CD4-positive, alpha-beta T cell treated with Interleukin-17A for 1 hour (primary cell): ENCODE results near the gene TLK2.
"Not testable (repeated sequence)": the region's sequence is repeated elsewhere in the genome, so short reads cannot be mapped to it uniquely, and the experiment has no call there.

Experiments used
- DNase-seq: peaks from one replicate; pipeline ENCODE4 v3.0.0-alpha.2; 2020

The TLK2 gene

DNA sequence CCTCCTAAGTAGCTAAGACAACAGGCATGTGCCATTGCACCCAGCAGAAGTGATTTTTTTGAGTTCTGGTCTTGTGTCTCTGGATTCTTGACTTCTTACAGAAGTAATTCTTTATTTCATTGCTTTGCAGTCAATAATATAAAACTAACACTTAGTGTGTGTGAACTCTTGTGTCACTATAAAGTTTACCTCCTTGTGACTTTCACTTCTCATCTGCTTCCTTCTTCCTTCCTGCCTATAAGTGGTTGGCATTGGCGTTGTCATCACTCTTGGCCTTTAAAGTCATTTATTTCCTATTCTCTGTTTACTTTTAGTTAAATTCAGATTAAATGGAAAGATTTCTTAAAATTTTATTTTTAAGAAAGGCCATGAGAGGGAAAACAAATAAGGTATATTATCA is 12.4 kb downstream of the TLK2 start:
- DNase-seq = not testable (repeated sequence)

DNA sequence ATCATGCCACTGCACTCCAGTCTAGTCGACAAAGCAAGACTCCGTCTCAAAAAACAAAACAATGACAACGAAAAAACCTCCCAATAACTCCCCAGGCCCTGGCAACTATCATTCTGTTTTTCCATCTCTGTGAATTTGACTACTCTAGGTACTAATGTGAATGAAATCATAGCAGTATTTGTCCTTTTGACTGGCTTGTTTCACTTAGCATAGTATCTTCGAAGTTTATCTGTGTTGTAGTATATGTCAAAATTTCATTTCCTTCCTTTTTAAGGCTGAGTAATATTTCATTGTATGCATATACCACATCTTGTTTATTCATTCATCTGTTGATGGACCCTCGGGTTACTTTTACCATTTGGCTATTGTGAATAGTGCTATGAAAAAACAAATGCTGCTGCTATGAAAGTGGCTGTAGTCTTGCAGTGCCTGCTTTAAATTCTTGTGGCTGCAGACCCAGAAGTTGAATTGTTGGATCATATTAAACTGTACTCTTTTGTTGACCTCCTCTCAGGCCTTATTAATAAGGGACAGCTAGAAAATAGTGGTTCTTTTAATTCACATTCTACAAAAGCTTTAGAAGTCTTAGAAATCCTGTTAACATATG is 14.5 kb downstream of the TLK2 start:
- not testable (repeated sequence) for DNase-seq

DNA sequence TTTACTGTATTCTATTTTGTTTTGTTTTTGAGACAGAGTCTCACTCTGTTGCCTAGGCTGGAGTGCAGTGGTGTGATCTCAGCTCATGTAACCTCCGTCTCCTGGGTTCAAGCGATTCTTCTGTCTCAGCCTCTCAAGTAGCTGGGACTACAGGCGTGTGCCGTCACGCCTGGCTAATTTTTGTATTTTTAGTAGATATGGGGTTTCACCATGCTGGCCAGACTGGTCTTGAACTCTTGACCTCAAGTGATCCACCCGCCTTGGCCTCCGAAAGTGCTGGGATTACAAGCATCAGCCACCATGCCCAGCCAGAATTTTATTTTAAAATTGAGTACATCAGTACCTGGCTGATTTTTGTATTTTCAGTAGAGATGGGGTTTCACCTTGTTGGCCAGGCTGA is 15.4 kb downstream of the TLK2 start:
- DNase-seq = not testable (repeated sequence)

DNA sequence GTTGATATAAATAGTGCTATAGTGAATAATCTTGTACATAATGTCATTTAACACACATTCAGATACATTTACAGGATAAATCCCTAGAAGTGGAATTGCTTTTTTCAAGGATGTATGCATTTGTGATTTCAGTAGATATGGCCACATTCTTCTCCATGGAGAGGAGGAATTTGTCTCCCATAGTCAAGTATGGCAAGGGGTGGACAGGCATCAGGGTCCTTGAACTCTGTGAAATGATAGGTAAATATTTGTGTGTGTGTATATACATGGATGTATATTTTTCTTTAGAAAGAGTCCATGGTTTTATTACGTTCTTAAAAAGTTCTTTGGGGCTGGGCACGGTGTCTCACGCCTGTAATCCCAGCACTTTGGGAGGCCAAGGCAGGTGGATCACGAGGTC is 17.7 kb downstream of the TLK2 start:
- not testable (repeated sequence) for DNase-seq

DNA sequence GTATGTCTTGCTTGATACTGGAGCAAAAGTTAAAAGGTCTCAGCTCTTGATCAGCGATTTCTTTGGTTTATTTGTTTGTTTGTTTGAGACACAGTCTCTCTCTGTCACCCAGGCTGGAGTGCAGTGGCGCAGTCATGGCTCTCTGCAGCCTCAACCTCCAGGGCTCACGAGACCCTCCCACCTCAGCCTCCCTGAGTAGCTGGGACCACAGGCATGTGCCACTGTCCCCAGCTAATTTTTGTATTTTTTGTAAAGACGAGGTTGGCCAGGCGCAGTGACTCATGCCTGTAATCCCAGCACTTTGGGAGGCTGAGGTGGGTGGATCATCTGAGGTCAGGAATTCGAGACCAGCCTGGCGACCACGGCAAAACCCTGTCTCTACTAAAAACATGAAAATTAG is 20.2 kb downstream of the TLK2 start:
- not testable (repeated sequence) for DNase-seq

DNA sequence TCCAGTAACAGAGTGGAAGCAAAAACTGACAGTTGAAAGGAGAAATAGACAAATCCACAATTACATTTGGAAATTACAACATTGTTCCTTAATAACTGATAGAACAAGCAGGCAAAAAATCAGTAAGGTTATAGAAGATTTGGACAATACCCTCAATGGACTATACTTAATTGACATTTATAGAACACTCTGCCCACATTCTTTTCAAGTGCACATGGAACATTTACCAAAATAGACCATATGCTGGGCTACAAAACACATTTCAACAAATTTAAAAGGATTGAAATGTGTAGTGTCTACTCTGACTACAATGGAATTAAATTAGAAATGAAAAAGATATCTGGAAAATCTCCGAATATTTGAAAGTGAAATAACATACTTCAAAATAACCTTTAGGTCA is 21.8 kb downstream of the TLK2 start:
- DNase-seq = not testable (repeated sequence)

DNA sequence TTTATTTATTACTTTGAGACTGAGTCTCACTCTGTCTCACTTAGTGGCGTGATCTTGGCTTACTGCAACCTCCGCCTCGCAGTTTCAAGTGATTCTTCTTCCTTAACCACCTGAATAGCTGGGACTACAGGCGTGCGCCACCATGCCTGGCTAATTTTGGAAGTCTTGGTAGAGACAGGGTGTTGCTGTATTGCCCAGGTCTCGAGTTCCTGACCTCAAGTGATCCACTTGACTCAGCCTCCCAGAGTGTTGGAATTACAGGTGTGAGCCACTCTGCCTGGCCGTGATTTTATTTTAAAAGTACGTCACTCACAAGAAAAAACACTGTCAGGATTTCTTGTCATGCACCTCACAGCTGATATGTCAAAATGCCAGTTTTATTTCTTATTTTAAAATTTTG is 26.2 kb downstream of the TLK2 start:
- DNase-seq = not testable (repeated sequence)

DNA sequence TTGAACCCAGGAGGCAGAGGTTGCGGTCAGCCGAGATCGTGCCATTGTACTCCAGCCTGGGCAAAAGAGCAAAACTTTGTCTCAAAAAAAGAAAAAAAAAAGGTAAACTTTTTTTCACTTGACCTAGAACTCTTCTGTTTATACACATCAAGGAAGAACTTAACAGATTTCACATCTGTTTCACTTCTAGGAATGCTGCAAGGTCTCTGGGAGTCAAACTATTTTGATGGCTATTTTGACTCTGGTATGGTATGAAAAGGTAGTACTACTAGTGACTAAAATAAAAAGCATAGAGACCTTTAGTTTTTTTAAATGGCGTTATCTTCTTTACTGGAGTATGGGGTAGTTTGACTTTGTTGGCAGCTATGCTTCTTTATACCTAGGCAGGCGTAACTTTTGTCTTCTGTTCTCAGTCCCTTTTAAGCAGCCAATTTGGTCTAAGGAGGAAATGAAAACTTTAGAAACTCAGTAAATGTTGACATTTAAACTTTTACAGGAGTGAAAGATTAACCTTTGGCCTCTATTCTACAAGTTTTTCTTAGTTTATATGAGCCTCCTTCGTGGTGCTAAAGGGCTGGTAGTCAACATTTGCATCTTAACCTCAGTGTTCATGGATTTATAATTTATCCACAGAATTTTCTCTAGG is 28.7 kb downstream of the TLK2 start:
- DNase-seq = not testable (repeated sequence)

DNA sequence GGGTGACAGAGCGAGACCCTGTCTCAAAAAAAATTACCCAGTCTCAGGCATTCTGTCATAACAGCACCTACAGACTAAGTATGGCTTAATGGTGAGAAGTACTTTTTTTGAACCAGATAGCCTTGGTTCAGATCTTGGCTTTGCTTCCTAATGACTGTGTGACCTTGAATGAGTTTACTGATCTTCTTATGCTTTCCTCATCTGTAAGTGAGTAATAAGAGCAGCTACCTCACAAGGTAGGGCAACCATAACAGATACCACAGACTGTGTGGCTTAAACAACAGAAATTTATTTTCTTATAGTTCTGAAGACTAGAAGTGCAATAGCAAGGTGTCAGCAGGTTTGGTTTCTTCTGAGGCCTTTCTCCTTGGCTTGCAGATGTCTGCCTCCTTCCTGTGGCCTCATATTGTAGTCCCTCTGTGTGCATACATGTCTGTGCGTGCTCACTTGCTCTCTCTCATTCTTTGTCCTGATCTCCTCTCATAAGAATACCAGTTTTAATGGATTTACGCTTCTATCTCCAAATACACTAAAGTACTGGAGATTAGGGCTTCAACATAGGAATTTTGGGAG is 31.7 kb downstream of the TLK2 start:
- DNase-seq = not testable (repeated sequence)

DNA sequence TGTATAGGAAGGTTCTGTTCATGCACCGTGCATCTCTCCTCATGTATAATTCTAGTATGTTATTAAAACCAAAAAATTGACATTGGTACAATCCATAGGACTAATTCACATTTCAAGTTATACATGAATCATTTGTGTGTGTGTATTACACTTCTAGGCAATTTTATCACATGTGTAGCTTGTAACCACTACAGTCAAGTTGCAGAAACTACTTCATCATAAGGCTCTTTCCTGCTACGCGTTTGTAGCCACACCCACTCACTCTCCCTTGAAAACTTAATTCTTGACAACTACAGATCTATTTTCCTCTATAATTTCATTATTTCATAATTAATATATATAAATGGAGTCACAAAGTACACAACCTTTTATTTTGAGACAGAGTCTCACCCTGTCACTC is 32.4 kb downstream of the TLK2 start:
- not testable (repeated sequence) for DNase-seq

DNA sequence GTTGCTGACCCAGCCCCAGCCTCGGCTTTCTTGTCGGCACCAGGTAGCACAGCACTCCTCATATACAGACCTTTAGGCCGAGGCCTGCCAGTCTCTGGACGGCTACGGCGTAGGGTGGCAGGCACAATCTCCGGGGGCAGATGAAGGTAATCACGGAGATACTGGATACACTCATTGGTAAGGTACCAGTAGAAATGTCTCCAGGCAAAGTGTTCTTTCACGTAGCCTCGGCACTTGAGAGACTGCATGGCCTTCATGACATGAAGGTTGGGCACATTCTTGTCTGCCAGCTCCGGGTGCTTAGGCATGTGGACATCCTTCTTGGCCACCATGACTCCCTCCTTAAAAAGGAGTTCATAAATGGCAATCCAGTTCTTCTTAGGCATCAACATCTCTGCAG is 37.8 kb downstream of the TLK2 start:
- DNase-seq = not testable (repeated sequence)

DNA sequence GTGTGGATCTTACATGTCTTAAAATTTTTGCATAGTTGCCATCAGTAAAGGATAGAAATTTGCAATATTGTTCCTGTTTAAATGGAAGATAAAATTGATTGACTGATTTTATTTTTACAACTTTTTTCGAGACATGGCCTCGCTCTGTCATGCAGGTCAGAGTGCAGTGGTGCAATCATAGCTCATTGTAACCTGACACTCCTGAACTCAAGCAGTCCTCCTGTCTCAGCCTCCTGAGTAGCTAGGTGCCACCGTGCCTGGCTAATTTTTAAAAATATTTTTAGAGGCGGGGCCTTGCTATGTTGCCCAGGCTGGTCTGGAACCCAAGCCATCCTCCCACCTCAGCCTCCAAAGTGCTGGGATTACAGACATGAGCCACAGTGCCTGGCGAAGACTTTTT is 42.7 kb downstream of the TLK2 start:
- not testable (repeated sequence) for DNase-seq

DNA sequence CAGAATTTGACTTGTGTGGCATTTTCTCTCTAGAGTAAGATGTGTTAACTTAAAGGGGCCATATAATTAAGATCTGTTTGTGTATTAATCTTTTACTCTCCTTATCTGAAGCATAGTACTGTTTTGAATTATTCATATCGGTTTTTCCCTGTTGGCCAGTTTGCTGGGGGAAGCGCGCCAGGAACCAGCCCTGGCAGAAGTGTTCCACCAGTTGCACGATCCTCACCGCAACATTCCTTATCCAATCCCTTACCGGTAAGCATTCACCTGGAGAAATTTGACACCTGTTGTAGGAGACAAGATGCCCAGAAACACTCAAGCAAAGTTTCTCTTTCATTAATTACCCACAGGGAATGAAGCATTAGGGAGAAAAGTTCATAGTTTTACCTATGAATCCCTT is 45.5 kb downstream of the TLK2 start:
- not testable (repeated sequence) for DNase-seq

DNA sequence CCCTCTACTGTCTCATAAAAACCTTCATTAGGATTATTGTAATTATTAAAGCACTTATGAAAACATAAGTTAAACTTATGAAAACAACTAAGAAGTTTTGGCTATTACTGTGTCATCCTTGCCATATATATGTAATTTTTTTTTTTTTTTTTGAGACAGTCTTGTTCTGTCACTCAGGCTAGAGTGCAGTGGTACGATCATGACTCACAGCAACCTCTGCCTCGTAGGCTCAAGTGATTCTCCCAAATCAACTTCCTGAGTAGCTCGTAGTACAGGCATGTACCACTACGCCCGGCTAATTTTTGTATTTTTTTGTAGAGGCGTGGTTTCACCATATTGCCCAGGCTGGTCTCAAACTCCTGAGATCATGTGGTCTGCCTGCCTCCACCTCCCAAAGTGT is 46.7 kb downstream of the TLK2 start:
- not testable (repeated sequence) for DNase-seq

DNA sequence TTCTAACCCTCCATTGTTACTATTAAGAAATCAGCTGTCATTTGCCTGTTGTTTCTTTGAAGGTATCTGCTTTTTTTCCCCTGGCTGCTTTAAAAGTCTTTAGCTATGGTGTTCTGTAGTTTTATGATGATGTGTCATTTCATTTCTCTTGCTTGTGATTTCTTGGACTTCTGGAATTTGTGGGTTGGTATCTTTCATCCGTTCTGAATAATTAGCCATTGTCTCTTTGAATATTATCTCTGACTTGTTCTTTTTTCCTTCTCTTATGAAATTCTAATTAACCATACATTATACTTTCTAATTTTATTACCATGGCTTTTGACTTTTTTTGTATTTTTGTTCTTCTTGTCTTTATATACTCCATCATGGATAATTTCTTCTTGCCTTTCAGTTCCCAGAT is 52.3 kb downstream of the TLK2 start:
- DNase-seq = not testable (repeated sequence)

DNA sequence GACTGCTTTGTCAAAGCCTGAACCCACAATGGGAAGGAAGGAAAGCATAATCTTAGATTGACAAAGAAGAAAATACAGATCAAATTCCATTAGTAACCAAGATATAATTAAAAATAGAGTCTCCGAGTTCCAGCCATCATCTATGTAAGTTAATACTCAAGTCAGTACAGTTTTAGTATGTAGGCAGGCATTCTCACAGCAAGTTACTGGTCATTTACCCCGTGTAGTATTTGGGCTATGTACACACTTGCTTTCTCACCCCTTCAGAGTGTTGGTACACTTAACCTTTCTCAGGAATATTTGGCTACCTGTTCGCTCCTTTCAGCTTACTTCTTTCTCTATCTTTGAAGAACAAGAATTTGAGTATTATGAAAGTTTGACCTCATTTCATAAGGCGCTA is 57.9 kb downstream of the TLK2 start:
- not testable (repeated sequence) for DNase-seq

DNA sequence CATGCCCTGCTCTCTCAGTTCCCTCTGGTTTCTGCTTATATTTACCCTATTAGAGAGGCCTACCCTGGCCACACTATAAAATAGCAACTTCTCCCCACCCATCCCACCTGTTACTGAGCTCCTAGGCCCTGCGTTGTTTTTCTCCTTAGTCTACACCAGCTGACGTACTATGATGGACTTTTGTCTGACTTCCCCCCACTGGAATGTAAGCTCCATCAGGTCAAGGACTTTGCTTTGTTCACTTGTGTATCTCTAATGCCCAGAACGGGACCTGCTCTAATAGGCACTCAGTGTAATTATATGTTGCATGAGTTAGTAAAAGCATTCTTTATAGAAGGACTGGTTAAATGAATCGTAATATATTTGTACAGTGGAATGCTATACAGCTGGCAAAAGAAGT is 62.4 kb downstream of the TLK2 start:
- not testable (repeated sequence) for DNase-seq

DNA sequence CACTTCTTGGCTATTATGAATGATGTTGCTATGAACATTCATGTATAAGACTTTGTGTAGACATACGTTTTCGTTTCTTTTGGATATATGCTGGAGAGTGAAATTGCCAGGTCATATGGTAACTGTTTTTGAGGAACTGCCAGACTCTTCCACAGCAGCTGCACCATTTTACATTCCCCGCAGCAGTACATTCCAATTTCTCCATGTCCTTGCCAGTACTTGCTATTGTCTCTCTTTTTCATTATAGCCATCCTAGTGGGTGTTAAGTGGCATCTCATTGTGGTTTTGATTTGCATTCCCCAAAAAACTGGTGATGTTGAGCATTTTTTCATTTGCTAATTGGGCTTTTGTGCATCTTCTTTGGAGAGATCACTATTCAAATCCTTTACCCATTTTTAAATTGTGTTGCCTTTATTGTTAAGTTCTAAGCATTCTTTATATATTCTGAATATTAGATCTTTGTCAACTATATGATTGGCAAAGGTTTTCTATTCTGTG is 64.7 kb downstream of the TLK2 start:
- DNase-seq = not testable (repeated sequence)

DNA sequence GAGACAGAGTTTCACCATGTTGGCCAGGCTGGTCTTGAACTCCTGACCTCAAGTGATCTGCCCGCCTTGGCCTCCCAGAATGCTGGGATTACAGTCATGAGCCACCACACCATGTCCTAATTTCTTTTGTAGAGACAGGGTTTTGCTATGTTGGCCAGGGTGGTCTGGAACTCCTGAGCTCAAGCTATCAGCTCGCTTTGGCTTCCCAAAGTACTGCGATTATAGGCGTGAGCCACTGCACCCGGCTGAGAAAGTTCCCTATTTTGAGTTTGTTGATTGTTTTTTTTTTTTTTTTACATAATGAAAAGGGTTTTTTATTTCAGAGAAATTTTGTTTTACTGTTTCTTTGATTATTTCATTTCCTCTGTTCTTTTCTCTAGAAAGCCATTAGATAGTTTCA is 67.4 kb downstream of the TLK2 start:
- not testable (repeated sequence) for DNase-seq

DNA sequence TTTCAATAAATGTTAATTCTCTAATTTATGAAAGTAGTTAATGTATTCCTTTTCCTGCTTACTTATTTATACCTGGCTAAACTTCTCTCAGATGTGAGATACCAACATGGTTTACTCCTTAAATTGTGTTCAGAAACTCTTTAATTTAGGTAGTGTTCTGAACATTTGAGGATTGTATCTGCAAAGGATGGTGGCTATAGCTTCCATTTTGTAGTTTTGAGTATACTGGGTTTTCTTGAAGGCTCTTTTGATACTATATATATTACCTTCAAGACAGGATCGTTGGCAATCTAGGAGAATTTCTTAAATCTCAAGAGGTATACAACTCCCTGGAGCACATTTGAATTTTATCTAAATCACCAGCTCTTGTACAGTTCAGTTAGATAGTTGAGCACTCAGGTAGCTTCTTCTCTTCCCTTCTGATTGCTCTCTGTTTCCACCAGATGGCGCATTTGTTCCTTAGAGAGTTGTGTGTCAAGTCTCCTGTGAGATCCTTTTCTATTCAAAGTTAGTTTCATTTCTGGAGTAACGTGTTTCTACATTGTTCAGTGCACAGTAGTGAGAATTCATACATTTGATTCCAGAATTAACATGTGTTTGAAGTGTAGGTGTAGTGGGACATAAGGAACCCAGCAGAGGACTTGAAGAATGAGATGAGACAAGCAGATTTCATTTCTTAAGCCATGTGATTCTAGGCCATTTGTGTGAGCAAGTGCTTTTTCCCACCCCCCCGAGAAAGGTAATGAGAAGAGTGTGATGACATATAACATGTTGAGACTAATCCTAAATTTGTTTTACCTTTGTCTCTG is 74.4 kb downstream of the TLK2 start:
- peak; percentile 75 for DNase-seq

DNA sequence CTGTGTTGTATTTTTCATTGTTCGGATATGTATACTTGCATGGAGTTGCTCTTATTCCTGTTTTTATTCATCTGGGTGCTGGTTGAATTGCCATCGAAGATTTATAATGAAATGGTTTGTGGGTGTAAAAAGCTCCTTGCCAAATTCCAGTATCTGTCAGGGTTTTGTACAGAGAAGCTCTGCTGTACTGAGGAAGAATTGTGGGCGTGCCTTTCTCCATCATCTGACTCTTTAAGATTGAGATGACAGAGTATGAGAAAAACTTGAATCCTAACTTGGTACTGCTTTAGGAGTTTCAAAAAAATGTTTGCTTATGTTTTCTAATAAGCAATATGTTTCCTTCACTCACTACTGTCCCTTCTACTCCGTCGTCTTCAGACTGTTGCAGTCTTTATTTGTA is 78.9 kb downstream of the TLK2 start:
- not testable (repeated sequence) for DNase-seq

DNA sequence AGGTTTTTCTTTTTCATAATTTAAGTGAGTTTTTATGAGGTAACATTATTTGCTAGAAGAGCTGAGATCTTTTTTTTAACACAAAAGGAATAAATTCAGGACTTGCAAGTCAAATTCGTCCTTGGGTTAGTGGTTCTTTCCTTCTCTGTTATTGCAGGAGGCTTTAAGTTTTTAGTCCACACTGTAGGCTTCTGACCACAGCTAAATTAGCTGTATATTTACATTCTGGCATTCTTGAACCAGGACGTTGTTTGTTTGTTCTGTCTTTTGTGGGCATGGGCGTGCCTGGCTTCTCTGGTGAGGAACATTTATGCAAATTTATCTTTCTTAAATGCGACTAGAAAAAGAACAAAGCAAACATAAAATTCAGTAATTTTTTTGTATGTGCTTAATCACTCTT is 80.3 kb downstream of the TLK2 start:
- DNase-seq = not testable (repeated sequence)

DNA sequence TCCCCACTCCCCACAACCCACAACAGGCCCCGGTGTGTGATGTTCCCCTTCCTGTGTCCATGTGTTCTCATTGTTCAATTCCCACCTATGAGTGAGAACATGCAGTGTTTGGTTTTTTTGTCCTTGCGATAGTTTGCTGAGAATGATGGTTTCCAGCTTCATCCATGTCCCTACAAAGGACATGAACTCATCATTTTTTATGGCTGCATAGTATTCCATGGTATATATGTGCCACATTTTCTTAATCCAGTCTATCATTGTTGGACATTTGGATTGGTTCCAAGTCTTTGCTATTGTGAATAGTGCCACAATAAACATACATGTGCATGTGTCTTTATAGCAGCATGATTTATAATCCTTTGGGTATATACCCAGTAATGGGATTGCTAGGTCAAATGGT is 82.3 kb downstream of the TLK2 start:
- DNase-seq = not testable (repeated sequence)
